Fibroblast of mammary gland (primary cell): ENCODE measurements around the gene EMC1.
A peak's percentile ranks its signal among the peaks of the same experiment; 100 is the strongest.

Source experiments
- DNase-seq: peaks from one replicate; pipeline ENCODE4 v3.0.0-alpha.2; 2010; ENCODE audit warnings: low read depth
- H3K4me3 ChIP-seq: 2 replicates; pipeline ENCODE4 v1.5.1; 2011; ENCODE audit warnings: low read depth, mild to moderate bottlenecking, low read length, moderate library complexity; ENCODE audit not compliant: control insufficient read depth
- CTCF ChIP-seq: conservative IDR thresholded peaks from 2 replicates; pipeline ENCODE4 v1.5.1; 2011; ENCODE audit warnings: low read depth, low read length, inconsistent platforms; ENCODE audit not compliant: control insufficient read depth, insufficient read depth

Gene EMC1

GRCh38 chr1:19167140-19167539 is 84.2 kb downstream of the EMC1 start:
- no peak for DNase-seq
- no peak for TF ChIP-seq CTCF
- H3K4me3 ChIP-seq: no peak overlapping the region

DNA sequence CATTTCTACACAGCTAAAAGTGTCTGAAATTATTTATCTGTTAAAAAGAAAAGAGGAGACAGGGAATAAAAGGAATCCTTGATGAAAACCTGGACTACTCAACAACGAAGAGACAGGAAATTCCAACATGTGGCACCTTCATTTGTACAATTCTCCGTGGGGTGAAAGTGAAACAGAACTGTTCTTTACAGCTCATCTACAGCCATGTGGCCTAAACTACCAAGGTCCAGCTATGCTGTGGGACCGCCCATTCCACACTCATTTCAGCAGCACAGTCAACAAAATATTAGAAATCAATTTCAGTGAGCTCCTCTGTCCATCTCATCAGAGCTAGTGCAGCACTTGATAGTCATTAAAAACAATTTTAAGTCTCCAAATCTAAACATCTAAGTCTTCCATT is 85.3 kb downstream of the EMC1 start:
- no peak overlapping the region for H3K4me3 ChIP-seq
- no peak for TF ChIP-seq CTCF
- DNase-seq: peak; percentile 10
